ENCODE measurements around the gene ZC3H12A. TPM values are rescaled to one million over a fixed set of nuclear protein-coding genes. Genes with fewer than 3 reads are reported as not detected.
A peak's percentile ranks its signal among the peaks of the same experiment; 100 is the strongest.

Gene ZC3H12A
- total RNA-seq (1 to 10 TPM; 8.2 to 9.0 TPM), polyA plus RNA-seq (ENCODE audit: insufficient read depth, low read depth, low replicate concordance) (6.3 TPM)
- long read RNA-seq, donor 1, partial matches to known transcripts, result 0 of 1 reads
- long read RNA-seq, donor 1, other reads (novel, unspliced or antisense), result 0 of 1 reads
- long read RNA-seq, donor 2, result 0 reads

DNA sequence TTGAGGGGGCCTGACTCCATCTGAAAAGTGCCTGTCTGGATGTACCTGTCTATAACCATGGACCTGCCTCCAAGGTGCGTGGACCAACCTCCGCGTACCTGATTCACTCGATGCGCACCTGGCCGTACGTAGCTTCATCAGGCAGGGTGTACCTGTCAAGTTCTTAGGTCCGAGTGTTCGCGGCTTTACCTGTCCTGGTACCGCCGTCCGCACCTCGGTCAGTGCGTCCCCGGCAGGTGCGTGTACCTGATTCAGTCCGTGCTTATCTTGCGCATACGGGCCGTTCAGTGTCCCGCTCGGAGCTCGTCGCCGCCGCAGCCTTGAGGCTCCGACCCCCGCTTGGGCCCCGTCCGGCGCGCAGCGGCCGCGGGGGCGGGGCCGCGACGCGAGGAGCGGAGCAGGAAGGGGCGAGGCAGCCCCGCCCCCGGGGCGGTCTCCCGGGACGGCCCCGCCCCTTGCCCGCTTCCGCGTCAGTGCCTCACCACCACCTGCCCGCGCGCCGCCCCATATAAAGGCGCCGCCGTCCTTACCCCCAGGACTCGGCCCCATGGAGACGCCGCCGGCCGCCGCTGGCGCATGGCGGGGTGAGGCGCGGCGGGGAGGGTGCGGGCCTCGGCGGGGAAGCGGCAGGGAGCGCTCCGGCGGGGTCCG lies at the start of gene ZC3H12A:
Gene ZC3H12A (plus strand): TSS at position 535 of the 651 bp plus-strand sequence. CDS start 917 bp downstream, outside the sequence.
- 1% methylated on average over 43 of the region's 78 CpGs; no CpG with 5 or more reads in 1 of the 2 donors for WGBS, 2 donors

DNA sequence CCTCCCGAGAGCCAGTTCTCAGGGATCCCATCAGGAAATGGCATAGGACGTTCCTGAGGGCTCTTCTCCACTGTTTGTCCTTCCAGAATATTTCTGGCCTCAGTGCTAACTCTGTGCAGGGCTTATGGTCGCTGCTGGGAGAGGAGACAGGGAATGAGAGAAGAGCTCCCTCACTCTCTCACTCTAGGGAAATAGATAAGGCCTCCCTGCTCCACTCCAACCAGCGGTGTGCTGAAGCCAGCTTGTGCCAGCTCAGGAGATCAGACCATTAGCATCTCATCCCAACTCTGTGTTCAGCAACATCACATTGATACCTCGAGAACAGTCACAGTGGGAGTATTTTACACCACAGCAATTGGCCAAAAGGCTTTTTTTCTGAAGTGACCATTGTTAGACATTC lies 49.2 kb upstream of the ZC3H12A start:
- intact Hi-C loops (cut with DNase I; ENCODE audit: low total_unique reads), result no loop called here
- H3K9me3 ChIP-seq, result no peaks in the 10 kb centered on the region
- no peak for TF ChIP-seq CTCF (IDR thresholded peaks at IDR 0.05)
- TF ChIP-seq POLR2A (IDR thresholded peaks at IDR 0.05), result no peak
- no peak for DNase-seq
- H3K4me1 ChIP-seq, result no peaks in the 10 kb centered on the region
- H3K4me3 ChIP-seq, result no peak overlapping the region
- H3K27ac ChIP-seq, result no peak overlapping the region
- H3K27me3 ChIP-seq, result no peaks in the 10 kb centered on the region
- no peaks in the 10 kb centered on the region for H3K36me3 ChIP-seq (ENCODE audit: low read depth, missing control alignments)
- 54 to 59% methylated on average over 5 of the region's 5 CpGs for WGBS, 2 donors

More for the DNA sequence above, at the start of gene ZC3H12A:
- Histone ChIP-seq H3K4me3 (peak within 1 kb of the TSS; percentile 94 to 95), H3K27ac (peak within 1 kb of the TSS; percentile 91 to 94), H3K36me3 (ENCODE audit: low read depth, missing control alignments) (no peaks in the 10 kb centered on the region), H3K4me1 (peaks cover 52% of the 10 kb centered on the region), H3K9me3 (no peaks in the 10 kb centered on the region), H3K27me3 (no peaks in the 10 kb centered on the region)
- TF ChIP-seq CTCF (IDR thresholded peaks at IDR 0.05) (peak in 1 of 3 experiments; percentile 11), POLR2A (IDR thresholded peaks at IDR 0.05) (peak; percentile 22)
- peak; percentile 93 for DNase-seq
- intact Hi-C loops (cut with DNase I; ENCODE audit: low total_unique reads), result no loop called here

DNA sequence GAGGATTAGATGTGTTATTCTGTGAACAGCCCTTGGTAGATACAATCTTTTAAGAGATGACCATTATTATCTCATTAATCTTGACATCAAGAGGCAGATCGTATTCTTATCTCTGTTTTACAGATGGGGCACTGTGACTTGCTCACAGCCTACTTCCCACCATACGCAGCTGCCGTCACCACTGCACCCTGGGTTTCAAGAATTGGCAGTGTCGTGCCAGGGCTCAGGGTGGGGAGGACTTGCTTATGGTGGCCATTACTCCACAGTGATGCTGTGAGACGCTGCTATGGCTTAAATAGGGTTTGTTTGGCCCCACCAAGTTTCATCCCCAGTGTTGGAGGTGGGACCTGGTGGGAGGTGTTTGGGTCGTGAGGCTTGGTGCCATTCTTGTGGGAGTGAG lies 45.4 kb upstream of the ZC3H12A start:
- intact Hi-C loops (cut with DNase I; ENCODE audit: low total_unique reads), result no loop called here
- no peaks in the 10 kb centered on the region for H3K36me3 ChIP-seq (ENCODE audit: low read depth, missing control alignments)
- H3K27ac ChIP-seq, result no peak overlapping the region
- 62 to 66% methylated on average over 6 of the region's 6 CpGs for WGBS, 2 donors
- no peaks in the 10 kb centered on the region for H3K27me3 ChIP-seq
- H3K4me1 ChIP-seq, result no peaks in the 10 kb centered on the region
- H3K9me3 ChIP-seq, result no peaks in the 10 kb centered on the region
- H3K4me3 ChIP-seq, result no peak overlapping the region
- DNase-seq, result no peak
- TF ChIP-seq POLR2A (IDR thresholded peaks at IDR 0.05), result no peak
- no peak for TF ChIP-seq CTCF (IDR thresholded peaks at IDR 0.05)

- no peak for TF ChIP-seq CTCF (IDR thresholded peaks at IDR 0.05)
- no peak for TF ChIP-seq POLR2A (IDR thresholded peaks at IDR 0.05)
- Histone ChIP-seq H3K9me3 (no peaks in the 10 kb centered on the region), H3K27ac (no peak overlapping the region), H3K27me3 (no peaks in the 10 kb centered on the region), H3K36me3 (ENCODE audit: low read depth, missing control alignments) (no peaks in the 10 kb centered on the region), H3K4me3 (no peak overlapping the region), H3K4me1 (no peaks in the 10 kb centered on the region)
- DNase-seq, result no peak
- 71 to 73% methylated on average over 11 of the region's 11 CpGs for WGBS, 2 donors
- intact Hi-C loops (cut with DNase I; ENCODE audit: low total_unique reads), result loop anchor here (10.0 kb wide), 1 partner anchor 856 kb away; no protein-coding TSS in a partner anchor
Measured at GRCh38 chr1:37430103-37430985, 44.0 kb upstream of the ZC3H12A start.

Measured in testis (tissue), 5 donors.